Stimulated activated CD4-positive, alpha-beta T cell treated with anti-CD3 and anti-CD28 coated beads, TNF-alpha, amount 100 ng/mL, for 48 hours (primary cell): Measurements from ENCODE around the gene MMP1.

Experiments used
- DNase-seq, 3 donors: peaks; one replicate each; pipeline ENCODE4 v3.0.0-alpha.2; 2020; ENCODE audit warnings: low read depth in 3 of 3

The MMP1 gene

DNA sequence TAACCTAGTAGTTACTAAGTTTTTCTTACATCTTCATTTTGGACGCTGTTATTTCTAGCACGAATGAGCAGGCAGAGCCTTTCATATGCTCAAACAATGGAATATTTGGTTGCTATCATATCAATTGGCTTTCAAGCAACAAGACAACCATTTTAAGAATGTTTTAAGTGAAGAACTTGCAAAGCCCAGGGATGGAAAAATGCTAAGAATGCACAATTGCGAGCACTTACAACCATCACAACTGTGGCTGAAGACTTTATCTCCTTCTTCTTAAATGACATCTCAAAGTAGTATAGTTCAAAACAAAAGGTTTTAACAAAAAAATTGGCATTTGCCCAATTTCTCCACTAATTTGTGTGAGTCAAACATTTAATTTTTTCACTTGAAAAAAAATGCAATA lies 8.3 kb upstream of the MMP1 start:
- DNase-seq: no peak

DNA sequence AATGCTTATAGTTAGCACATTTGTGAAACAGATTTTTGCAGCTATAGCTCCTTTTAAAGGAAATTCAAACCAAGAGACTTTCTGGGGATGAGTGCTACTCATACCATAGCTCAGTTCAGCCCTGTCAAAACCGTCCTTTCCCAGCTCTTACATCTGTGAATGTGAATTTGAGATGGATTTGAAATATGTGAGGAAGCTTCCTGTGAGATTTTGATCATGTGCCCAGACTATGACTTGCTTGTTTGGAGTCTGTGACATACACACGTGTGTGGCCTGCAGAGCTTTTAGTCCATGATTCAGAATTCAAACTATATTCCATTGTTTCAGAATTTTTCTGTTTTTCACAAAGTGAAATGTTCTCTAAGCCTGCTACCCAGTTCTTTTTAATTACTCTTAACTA lies 4.4 kb upstream of the MMP1 start:
- no peak for DNase-seq

- DNase-seq: no peak
Observed at GRCh38 chr11:102800767-102801166, 2.8 kb upstream of the MMP1 start.

- DNase-seq: no peak
Observed at GRCh38 chr11:102799681-102800340, 1.9 kb upstream of the MMP1 start.

DNA sequence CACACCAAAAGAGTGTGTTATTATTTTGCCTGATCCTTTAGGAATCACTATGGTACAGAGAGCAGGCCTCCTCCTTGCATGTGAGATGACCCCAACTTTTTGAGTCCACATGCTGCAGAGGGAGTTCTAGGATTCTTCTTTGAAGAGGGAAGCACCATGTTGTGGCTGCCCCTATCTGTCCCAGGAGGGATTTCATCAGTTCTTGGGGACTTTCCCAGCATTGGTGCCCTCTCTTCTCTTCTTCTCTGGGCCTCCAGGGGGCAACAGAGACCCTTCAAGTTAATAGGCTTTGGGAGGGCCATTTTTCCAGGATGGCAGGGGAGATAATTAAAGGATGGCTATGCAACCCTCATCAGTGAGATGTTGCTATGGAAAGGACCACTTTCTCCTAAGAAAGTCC lies 3.6 kb downstream of the MMP1 start:
- no peak for DNase-seq

DNA sequence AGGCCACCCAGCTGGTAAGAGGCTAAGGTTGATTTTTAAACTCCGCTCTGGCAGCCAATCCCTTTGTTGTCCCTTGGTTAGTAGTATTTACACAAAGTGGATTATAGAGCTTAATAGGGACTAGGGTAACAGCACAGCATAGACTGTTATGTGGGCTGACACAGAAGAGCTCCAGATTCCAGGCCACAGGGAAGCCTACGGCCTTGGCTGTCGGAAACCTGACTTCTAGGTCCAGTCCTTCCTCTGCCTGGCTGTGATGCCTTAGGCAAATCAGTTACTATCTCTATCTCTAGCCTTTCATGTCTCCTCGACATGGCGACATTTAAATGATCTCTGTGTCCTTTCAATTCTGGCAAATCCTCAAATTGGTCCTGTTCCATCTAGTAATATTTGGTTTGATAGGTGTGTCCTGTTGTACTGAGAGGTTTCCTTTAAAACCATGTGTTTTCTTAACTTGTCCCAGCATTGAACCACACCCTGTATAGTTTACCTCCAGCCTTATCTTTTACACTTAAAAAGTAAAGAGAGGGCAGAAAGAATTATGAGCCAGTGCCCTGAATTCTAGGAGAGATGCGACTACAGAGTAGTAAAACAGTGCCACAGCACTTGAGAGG lies 4.2 kb downstream of the MMP1 start:
- DNase-seq: no peak

GRCh38 chr11:102792604-102793003 lies 5.4 kb downstream of the MMP1 start:
- no peak for DNase-seq

GRCh38 chr11:102791271-102792036 lies 6.5 kb downstream of the MMP1 start:
- no peak for DNase-seq

DNA sequence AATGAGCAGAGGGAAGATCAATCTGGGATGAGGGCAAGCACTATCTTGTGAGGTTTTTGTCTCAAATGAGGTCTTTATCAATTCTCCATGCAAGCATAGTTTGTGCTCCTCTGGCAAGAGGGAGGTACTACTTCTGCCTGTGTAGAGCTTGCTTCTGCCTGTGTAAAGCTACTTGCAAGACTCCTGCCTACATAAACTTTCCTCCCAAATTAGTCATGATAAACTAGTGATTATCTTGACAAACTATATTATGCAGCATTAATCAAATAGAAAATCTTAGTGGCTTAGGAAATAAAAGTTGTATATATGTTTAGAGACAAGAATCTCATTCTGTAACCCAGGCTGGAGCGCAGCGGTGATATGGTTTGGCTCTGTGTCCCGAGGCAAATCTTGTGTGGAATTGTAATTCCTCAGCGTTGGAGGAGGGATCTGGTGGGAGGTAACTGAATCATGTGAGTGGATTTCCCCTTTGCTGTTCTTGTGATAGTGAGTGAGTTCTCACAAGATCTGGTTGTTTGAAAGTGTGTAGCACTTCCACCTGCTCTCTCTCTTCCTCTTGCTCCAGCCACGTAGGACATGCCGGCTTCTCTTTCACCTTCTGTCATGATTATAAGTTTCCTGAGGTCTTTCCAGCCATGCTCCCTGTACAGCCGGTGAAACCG lies 9.5 kb downstream of the MMP1 start:
- DNase-seq: no peak

DNA sequence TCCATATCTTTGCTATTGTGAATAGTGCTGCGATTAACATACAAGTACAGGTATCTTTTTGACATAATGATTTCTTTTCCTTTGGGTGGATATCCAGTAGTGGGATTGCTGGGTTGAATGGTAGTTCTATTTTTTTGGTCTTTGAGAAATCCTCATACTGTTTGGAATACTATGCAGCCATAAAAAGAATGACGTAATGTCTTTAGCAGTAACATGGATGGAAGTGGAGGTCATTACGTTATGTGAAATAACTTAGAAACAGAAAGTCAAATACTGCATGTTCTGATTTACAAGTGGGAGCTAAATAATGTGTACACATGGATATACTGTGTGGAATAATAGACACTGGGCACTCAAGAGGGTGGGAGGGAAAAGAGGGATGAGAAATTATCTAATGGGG lies 13.6 kb downstream of the MMP1 start:
- no peak for DNase-seq

DNA sequence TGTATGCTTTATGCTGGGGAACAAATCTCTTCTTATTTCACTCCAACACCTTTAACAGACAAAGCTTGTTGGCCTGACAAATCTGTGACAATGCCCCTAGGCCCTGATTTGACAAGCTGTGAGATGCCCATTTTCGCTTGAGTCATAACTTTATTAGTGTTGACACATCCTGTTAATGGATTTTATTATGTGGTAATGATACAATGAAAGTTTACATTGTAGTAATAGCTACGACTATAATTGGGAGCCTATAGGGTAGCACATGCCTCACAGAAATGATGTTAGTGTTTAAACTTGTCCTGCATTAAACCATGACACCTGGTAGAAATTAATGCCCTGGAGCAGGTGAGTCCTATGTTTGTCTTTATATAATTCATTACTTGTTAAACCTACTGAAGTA lies 14.2 kb downstream of the MMP1 start:
- no peak for DNase-seq

DNA sequence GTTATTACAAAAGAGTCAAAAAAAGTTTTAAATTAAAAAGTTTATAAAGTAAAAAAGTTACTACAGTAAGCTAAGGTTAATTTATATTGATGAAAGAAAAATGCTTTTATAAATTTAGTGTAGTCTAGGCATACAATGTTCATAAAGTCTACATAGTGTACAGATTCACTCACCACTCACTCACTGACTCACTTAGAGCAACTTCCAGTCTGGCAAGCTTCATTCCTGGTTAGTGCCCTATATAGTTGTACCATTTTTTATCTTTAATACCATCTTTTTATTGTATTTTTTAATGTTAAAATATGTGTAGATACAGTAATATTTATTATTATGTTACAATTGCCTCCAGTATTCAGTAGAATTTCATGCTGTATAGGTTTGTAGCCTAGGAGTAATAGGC lies 14.9 kb downstream of the MMP1 start:
- no peak for DNase-seq

- no peak for DNase-seq
Observed at GRCh38 chr11:102781676-102782075, 16.3 kb downstream of the MMP1 start.

DNA sequence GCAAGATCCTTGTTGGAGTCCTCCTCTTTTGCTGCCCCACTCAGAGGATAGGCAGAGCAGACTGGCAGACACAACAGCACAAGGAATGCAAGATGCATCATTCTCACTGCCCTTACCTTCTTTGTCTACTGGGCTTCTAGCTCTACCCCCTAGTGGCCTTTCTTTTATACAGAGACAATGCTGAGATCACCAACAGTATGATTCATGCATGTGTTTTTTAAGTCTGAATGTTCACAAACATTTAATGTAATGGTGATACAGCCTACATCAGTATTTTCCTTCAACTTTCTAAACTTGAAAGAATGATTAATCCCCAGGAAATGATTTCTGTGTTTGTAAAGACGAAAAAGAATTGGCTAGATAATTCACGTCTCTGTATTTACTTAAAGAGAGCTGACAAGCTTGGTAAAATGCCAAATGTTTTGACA lies 17.5 kb downstream of the MMP1 start, which contains the start of gene MMP10:
Gene MMP10 (minus strand): TSS at position 138 of the 428 bp plus-strand sequence. CDS start 37 bp downstream, at position 101.
- DNase-seq: no peak

- no peak for DNase-seq
Observed at GRCh38 chr11:102776454-102776853, 21.5 kb downstream of the MMP1 start.

GRCh38 chr11:102773386-102773785 lies 24.6 kb downstream of the MMP1 start:
- no peak for DNase-seq

DNA sequence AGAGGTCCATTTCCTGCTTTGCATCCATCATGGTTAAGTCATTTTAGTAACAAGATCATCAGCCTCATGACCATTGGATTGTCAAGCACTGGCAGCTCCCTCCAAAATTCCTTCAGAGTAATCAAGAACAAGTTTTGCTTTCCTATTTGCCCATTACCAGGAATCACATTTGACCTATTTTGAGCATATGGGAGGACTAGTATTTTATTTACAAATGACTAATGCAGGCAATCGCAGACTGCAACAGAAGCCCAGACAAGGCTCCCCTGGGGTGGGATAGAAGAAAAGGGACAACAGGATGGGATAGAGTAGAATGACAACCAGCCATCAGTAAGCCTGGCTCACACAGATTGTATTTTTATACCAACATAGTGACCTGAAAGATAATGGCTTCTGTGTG lies 26.6 kb downstream of the MMP1 start:
- DNase-seq: no peak

DNA sequence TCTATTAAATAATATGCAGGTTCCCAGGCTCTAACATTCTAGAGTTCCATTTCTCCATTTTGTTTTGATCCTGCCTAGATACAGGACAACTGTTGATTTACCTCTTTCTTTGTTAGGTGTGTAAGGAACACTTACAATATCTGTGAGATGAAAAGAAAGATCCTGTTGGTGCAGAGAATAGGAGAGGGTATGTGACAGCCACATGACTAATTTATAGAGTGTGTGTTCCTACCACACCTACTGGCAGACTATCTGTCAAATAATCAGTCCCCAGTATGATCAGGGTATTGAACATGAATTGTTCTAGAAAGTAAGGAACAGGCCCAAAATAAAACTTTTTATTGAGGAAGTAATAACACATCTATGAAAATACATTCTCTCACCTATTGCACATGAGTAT lies 27.8 kb downstream of the MMP1 start:
- DNase-seq: no peak

DNA sequence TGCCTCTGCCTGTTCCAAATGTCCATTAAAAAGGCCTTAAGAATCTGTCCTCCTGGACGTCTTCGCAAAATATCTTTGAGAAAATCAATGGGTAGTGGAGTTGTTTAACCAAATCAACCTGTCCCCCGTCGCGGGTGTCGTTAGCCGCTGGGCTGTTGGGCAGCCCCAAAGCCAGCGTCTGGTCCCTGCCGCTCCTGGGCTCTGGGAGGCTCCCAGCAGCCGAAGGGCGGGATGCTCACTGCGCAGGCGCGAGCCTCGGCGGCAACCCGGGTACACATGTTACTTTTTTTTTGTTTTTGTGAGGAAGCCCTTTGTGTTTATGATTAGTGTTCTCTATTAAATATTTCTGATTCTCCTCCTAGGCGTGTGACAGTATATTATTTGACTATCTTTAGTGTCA lies 30.2 kb downstream of the MMP1 start:
- no peak for DNase-seq

DNA sequence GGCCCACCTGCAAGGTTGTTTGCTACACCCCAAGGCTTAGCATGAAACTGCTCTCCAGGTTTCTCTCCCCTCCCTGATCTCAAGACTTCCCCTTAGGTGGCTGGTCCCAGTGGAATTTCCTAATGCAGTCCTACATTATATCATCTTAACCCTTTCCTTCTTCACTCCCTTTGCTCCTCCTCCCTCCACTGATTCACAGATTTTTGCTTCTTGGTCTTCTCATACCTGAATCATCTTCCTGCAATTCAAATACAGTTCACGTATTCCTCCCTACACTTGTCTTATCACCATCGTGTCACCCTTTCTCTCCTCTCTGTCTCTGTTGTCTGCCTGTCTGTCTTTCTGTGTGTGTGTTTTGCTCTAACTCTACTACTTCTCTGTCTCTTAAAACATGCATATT lies 34.5 kb downstream of the MMP1 start:
- no peak for DNase-seq

DNA sequence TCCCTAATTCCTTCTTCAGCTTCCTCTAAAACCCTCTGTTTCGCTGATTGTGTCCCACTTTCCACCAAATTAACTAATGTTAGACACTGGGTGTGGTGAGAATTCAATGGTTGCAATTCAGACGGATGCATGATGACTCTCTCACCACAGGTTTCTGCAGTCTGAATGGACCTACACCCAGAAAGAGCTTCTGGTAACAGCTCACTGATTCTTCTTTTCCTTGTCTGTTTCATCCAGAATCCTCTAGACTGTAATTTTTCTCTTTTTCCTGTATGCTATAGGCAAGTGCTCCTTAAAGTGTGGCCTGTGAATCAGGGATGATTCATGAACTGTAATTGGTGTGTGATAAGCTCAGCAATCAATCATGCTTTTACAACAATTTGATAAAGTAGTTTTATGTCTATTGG lies 35.6 kb downstream of the MMP1 start:
- DNase-seq: no peak

GRCh38 chr11:102761646-102762238 lies 36.2 kb downstream of the MMP1 start:
- DNase-seq: no peak
